IMR-90 (cell line): Measurements from ENCODE around the gene SEMA5A. TPM values are rescaled to one million over a fixed set of nuclear protein-coding genes. Genes with fewer than 3 reads are reported as not detected.
A peak's percentile ranks its signal among the peaks of the same experiment; 100 is the strongest.

ENCODE experiments used
- ATAC-seq: fragments of 200-7000 bp; cut with Tn5 transposase; 2 replicates; pipeline ENCODE4 v1.9.1; 2020; ENCODE audit warnings: low read depth, mild to moderate bottlenecking, moderate library complexity
- BruUV-seq: library from RNA; stranded (reverse); fragments of 400-500 nt; replicated peaks from 2 replicates; lab custom pipeline; 2021; lab: Mats Ljungman, UMichigan
- CTCF ChIA-PET: fragments of 300-600 bp; formaldehyde crosslinking; extraction: SDS; loops from one replicate; lab custom pipeline; 2021; ENCODE audit warnings: antibody characterized with exemption; lab: Yijun Ruan, JAX
- POLR2A ChIA-PET: fragments of 300-600 bp; sonication (Branson Sonifier 250); formaldehyde crosslinking; loops from one replicate; lab custom pipeline; 2022; ENCODE audit warnings: antibody characterized with exemption; ENCODE audit not compliant: unreplicated experiment; lab: Charles Lee
- DNase-seq: peaks from one replicate; pipeline ENCODE4 v3.0.0; 2013
- H2AFZ ChIP-seq: replicated peaks from 2 replicates; pipeline ENCODE3; 2013; ENCODE audit warnings: low read length, mild to moderate bottlenecking; ENCODE audit not compliant: poor library complexity
- H2AK5ac ChIP-seq: 2 replicates; pipeline ENCODE4 v1.6.1; 2013; ENCODE audit warnings: low read depth, low read length, inconsistent platforms
- H2AK9ac ChIP-seq: replicated peaks from 2 replicates; pipeline ENCODE3; 2013; ENCODE audit warnings: mild to moderate bottlenecking, low read depth, low read length, moderate library complexity; ENCODE audit not compliant: poor library complexity
- H2BK120ac ChIP-seq: 2 replicates; pipeline ENCODE4 v1.6.1; 2013; ENCODE audit warnings: low read depth, low read length, inconsistent platforms
- H2BK15ac ChIP-seq: 3 replicates; pipeline ENCODE4 v1.6.1; 2013; ENCODE audit warnings: low read depth, low read length, inconsistent platforms
- H2BK20ac ChIP-seq: 2 replicates; pipeline ENCODE4 v1.6.1; 2013; ENCODE audit warnings: low read depth, mild to moderate bottlenecking, inconsistent platforms, low read length, moderate library complexity
- H2BK5ac ChIP-seq: 2 replicates; pipeline ENCODE4 v1.6.1; 2013; ENCODE audit warnings: mild to moderate bottlenecking, low read depth, low read length, inconsistent platforms; ENCODE audit not compliant: poor library complexity, severe bottlenecking
- H3K14ac ChIP-seq: replicated peaks from 2 replicates; pipeline ENCODE4 v1.6.1; 2013; ENCODE audit warnings: low read depth, low read length, inconsistent platforms
- H3K18ac ChIP-seq: 2 replicates; pipeline ENCODE4 v1.6.1; 2013; ENCODE audit warnings: low read depth, low read length, control low read depth
- H3K23ac ChIP-seq: 2 replicates; pipeline ENCODE4 v1.6.1; 2013; ENCODE audit warnings: low read depth, low read length, inconsistent platforms
- H3K27ac ChIP-seq: 2 replicates; pipeline ENCODE4 v1.5.1; 2013; ENCODE audit warnings: mild to moderate bottlenecking, control low read depth, low read length; ENCODE audit not compliant: insufficient read depth
- H3K27me3 ChIP-seq: 2 replicates; pipeline ENCODE4 v1.6.1; 2013; ENCODE audit warnings: low read length; ENCODE audit not compliant: control insufficient read depth, insufficient read depth
- H3K36me3 ChIP-seq: 2 replicates; pipeline ENCODE4 v1.6.1; 2013; ENCODE audit warnings: low read length, mixed read lengths; ENCODE audit not compliant: control insufficient read depth, insufficient read depth
- H3K4ac ChIP-seq: 2 replicates; pipeline ENCODE4 v1.6.1; 2013; ENCODE audit warnings: low read depth, low read length, inconsistent platforms
- H3K4me1 ChIP-seq: 2 replicates; pipeline ENCODE4 v1.6.1; 2013; ENCODE audit warnings: low read length, mixed read lengths; ENCODE audit not compliant: control insufficient read depth, insufficient read depth
- H3K4me2 ChIP-seq: 2 replicates; pipeline ENCODE4 v1.6.1; 2013; ENCODE audit warnings: low read depth, mild to moderate bottlenecking, control low read depth, low read length, moderate library complexity
- H3K4me3 ChIP-seq: 2 replicates; pipeline ENCODE4 v1.5.1; 2013; ENCODE audit warnings: low read depth, mild to moderate bottlenecking, control low read depth, low read length, moderate library complexity; ENCODE audit not compliant: insufficient read depth
- H3K56ac ChIP-seq: 2 replicates; pipeline ENCODE4 v1.6.1; 2013; ENCODE audit warnings: low read length, inconsistent platforms; ENCODE audit not compliant: insufficient read depth; ENCODE audit errors: extremely low read depth
- H3K79me1 ChIP-seq, 2 experiments: 2 replicates each; pipeline ENCODE4 v1.6.1; 2013; ENCODE audit warnings: low read length in 2 of 2, inconsistent platforms in 1 of 2, low read depth in 1 of 2
- H3K9ac ChIP-seq: 2 replicates; pipeline ENCODE4 v1.6.1; 2013; ENCODE audit warnings: low read depth, low read length, control low read depth
- H3K9me1 ChIP-seq: 2 replicates; pipeline ENCODE4 v1.6.1; 2013; ENCODE audit warnings: low read length, inconsistent platforms; ENCODE audit not compliant: insufficient read depth
- H3K9me3 ChIP-seq: 2 replicates; pipeline ENCODE4 v1.6.1; 2013; ENCODE audit warnings: low read length; ENCODE audit not compliant: control insufficient read depth, insufficient read depth
- H4K20me1 ChIP-seq: 2 replicates; pipeline ENCODE4 v1.6.1; 2013; ENCODE audit warnings: low read length, inconsistent platforms; ENCODE audit not compliant: insufficient read depth
- H4K5ac ChIP-seq: 2 replicates; pipeline ENCODE4 v1.6.1; 2013; ENCODE audit warnings: mild to moderate bottlenecking, low read depth, low read length, control low read depth
- H4K8ac ChIP-seq, 2 experiments: 2 replicates each; pipeline ENCODE4 v1.6.1; 2013; ENCODE audit warnings: low read depth in 2 of 2, low read length in 2 of 2, control low read depth in 1 of 2, inconsistent platforms in 1 of 2
- H4K91ac ChIP-seq: 2 replicates; pipeline ENCODE4 v1.6.1; 2013; ENCODE audit warnings: low read depth, low read length, inconsistent platforms; ENCODE audit not compliant: insufficient read depth
- WGBS, 2 experiments: methylation state at CpG; one replicate each; pipeline versions ENCODE4 v1.1.5 to v1.1.7; 2013; ENCODE audit warnings: missing lambda C conversion rate in 2 of 2; ENCODE audit not compliant: insufficient read length in 1 of 2; ENCODE audit errors: extremely low coverage in 2 of 2; 5-methylcytosine and 5-hydroxymethylcytosine counted together
- dilution Hi-C: fragments of 300-500 bp; cut with HindIII; formaldehyde crosslinking; loops from one replicate; pipeline ENCODE4 v1.14.3; 2018; ENCODE audit warnings: low sequenced_read_pairs; ENCODE audit not compliant: unreplicated experiment
- in situ Hi-C: fragments of 300-500 bp; cut with MboI; formaldehyde crosslinking; loops from 3 replicates; pipeline ENCODE4 v1.14.3; 2019; ENCODE audit warnings: low sequenced_read_pairs, inconsistent platforms, mixed read lengths
- intact Hi-C: fragments of 100-400 bp; cut with micrococcal nuclease; formaldehyde crosslinking; loops from 2 replicates; pipeline ENCODE4 v1.10.0; 2022
- polyA plus RNA-seq, 3 experiments: library from polyadenylated mRNA; depleted of rRNA; stranded (reverse); fragments of >200 nt; gene quantifications; 2 replicates each; pipeline ENCODE4 v1.2.3, GENCODE V29; 2012; ENCODE audit warnings: low replicate concordance in 1 of 3
- total RNA-seq: library from RNA; depleted of rRNA; stranded (reverse); fragments of >200 nt; gene quantifications from 2 replicates; pipeline ENCODE4 v1.2.3, GENCODE V29; 2012
- TF ChIP-seq, protein P1 (sequence below): fragments of 150-350 bp; IDR thresholded peaks from 2 replicates; pipeline ENCODE4 v1.6.1; 2017; ENCODE audit warnings: mild to moderate bottlenecking, antibody characterized with exemption, low read length, low read depth

The SEMA5A gene
- total and polyA plus RNA-seq, 2 of the 4 experiments (the other 2 are of a cell fraction): 8.2 to 9.9 TPM

DNA sequence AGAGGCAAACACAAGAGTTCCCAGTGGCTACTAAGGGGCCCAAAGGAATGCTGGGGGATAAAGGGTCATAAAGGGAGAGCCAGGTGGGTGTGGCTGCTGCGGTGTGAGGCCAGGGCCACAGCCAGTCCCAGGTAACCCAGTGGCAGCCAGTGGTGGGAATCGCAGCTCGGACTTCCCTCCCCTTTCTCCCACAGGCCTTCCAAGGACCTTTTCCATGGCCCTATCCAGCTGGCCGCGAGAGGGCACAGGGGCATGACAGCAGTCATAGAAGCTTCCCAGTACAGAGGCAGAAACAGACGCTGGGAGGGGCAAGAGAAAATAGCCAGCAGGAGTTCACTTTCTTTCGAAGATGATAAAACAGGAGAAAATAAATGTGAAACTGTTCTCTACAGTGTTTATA, 257.6 kb downstream of the SEMA5A start:
- Histone ChIP-seq H3K4me1 (peaks cover 4% of the 10 kb centered on the region), H3K23ac (no peak overlapping the region), H3K27ac (no peak overlapping the region), H2BK120ac (no peak overlapping the region), H4K8ac (no peak overlapping the region), H2BK20ac (no peak overlapping the region), H4K5ac (no peak overlapping the region), H2BK15ac (no peak overlapping the region), H2AK5ac (no peak overlapping the region), H3K36me3 (no peaks in the 10 kb centered on the region), H2AK9ac (no peak overlapping the region), H4K20me1 (no peaks in the 10 kb centered on the region), H3K9ac (no peak overlapping the region), H3K4me3 (no peak overlapping the region), H3K4me2 (no peak overlapping the region), H3K56ac (no peak overlapping the region), H3K14ac (0 out of 2 replicates have a peak overlapping the region, but pooled peaks have one; percentile 30), H2BK5ac (no peak overlapping the region), H3K79me1 (peaks cover 0 to 16% of the 10 kb centered on the region in 2 experiments; a peak in 3 of 4 replicates), H3K9me3 (no peaks in the 10 kb centered on the region), H2AFZ (no peak overlapping the region), H3K18ac (no peak overlapping the region), H4K91ac (no peak overlapping the region), H3K9me1 (peaks cover 14% of the 10 kb centered on the region), H3K4ac (no peak overlapping the region), H3K27me3 (no peaks in the 10 kb centered on the region)
- TF ChIP-seq, protein P1, sequence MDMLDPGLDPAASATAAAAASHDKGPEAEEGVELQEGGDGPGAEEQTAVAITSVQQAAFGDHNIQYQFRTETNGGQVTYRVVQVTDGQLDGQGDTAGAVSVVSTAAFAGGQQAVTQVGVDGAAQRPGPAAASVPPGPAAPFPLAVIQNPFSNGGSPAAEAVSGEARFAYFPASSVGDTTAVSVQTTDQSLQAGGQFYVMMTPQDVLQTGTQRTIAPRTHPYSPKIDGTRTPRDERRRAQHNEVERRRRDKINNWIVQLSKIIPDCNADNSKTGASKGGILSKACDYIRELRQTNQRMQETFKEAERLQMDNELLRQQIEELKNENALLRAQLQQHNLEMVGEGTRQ: no peak
- dilution Hi-C loops: no loop called here
- no peak for ATAC-seq
- ChIA-PET CTCF (no interaction called here), POLR2A (no interaction called here)
- WGBS, 2 experiments: no CpG with 5 or more reads among the region's 7 CpGs
- in situ Hi-C loops: no loop called here
- intact Hi-C loops: no loop called here
- no TSS peak for BruUV-seq
- DNase-seq: no peak
